Activated naive CD8-positive, alpha-beta T cell (primary cell): Measurements from ENCODE around the gene GLIPR1L1.
A peak's percentile ranks its signal among the peaks of the same experiment; 100 is the strongest.
"Not testable (repeated sequence)": the region's sequence is repeated elsewhere in the genome, so short reads cannot be mapped to it uniquely, and the experiment has no call there.

Experiments used
- H3K27ac Mint-ChIP-seq: one replicate; pipeline ENCODE4 v1.8.0; 2021; ENCODE audit warnings: mixed read lengths
- H3K27me3 Mint-ChIP-seq: one replicate; pipeline ENCODE4 v1.8.0; 2021; ENCODE audit warnings: mixed read lengths
- H3K36me3 Mint-ChIP-seq: one replicate; pipeline ENCODE4 v1.8.0; 2021; ENCODE audit warnings: mixed read lengths
- H3K4me1 Mint-ChIP-seq: one replicate; pipeline ENCODE4 v1.8.0; 2021; ENCODE audit warnings: low read depth, mixed read lengths
- H3K4me3 Mint-ChIP-seq: one replicate; pipeline ENCODE4 v1.8.0; 2021; ENCODE audit warnings: mild to moderate bottlenecking, mixed read lengths
- H3K9me3 Mint-ChIP-seq: one replicate; pipeline ENCODE4 v1.8.0; 2021; ENCODE audit warnings: low read depth, mixed read lengths

Gene GLIPR1L1

DNA sequence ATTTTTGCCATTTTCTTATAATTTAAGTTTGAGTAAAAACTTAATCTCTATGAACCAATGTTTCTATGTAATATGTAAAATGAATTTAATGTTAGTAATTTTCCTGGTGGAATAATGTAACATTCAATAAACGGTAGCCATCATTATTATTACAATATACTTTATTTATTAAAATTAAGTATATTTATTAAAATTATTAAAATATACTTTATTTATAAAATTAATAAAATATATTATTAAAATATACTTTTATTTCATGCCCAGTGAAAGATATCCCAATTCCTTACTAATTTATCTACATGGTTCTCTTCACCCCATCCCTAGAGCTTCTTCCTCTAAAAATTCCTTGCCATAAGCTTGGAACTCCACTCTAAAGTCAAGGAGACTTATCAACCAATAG is 6.8 kb upstream of the GLIPR1L1 start:
- Mint-ChIP-seq H3K36me3 (no peaks in the 10 kb centered on the region), H3K9me3 (no peaks in the 10 kb centered on the region), H3K4me3 (no peak overlapping the region), H3K27me3 (peaks cover 24% of the 10 kb centered on the region), H3K27ac (no peak overlapping the region), H3K4me1 (peaks cover 10% of the 10 kb centered on the region)

GRCh38 chr12:75329918-75330826 is 4.3 kb upstream of the GLIPR1L1 start, which contains the start of gene CAPS2:
TSS of gene CAPS2 (minus strand) at chr12:75330324. CDS start at chr12:75326498, 3,826 bp downstream.
- Mint-ChIP-seq H3K4me3 (peak within 1 kb of the TSS; percentile 87), H3K27me3 (peaks cover 36% of the 10 kb centered on the region), H3K4me1 (peaks cover 22% of the 10 kb centered on the region), H3K9me3 (no peaks in the 10 kb centered on the region), H3K36me3 (no peaks in the 10 kb centered on the region), H3K27ac (no peak within 1 kb of the TSS)

- no peak overlapping the region for H3K4me3 Mint-ChIP-seq
- H3K9me3 Mint-ChIP-seq = no peaks in the 10 kb centered on the region
- peaks cover 16% of the 10 kb centered on the region for H3K27me3 Mint-ChIP-seq
- H3K36me3 Mint-ChIP-seq = no peaks in the 10 kb centered on the region
- H3K4me1 Mint-ChIP-seq = peaks cover 18% of the 10 kb centered on the region
- H3K27ac Mint-ChIP-seq = no peak overlapping the region
Measured at GRCh38 chr12:75337905-75338304, 3.4 kb downstream of the GLIPR1L1 start.

GRCh38 chr12:75341873-75342272 is 7.4 kb downstream of the GLIPR1L1 start:
- no peak overlapping the region for H3K27ac Mint-ChIP-seq
- no peaks in the 10 kb centered on the region for H3K9me3 Mint-ChIP-seq

GRCh38 chr12:75345531-75345930 is 11.1 kb downstream of the GLIPR1L1 start:
- Mint-ChIP-seq H3K4me3 (no peak overlapping the region), H3K9me3 (no peaks in the 10 kb centered on the region)

More at GRCh38 chr12:75341873-75342272, 7.4 kb downstream of the GLIPR1L1 start:
- Mint-ChIP-seq H3K4me1 (peaks cover 9% of the 10 kb centered on the region), H3K4me3 (no peak overlapping the region), H3K36me3 (no peaks in the 10 kb centered on the region), H3K27me3 (peaks cover 3% of the 10 kb centered on the region)

GRCh38 chr12:75346215-75346614 is 11.7 kb downstream of the GLIPR1L1 start:
- H3K9me3 Mint-ChIP-seq, H3K27ac Mint-ChIP-seq, H3K4me3 Mint-ChIP-seq, H3K27me3 Mint-ChIP-seq, H3K4me1 Mint-ChIP-seq, H3K36me3 Mint-ChIP-seq: not testable (repeated sequence)

More at GRCh38 chr12:75345531-75345930, 11.1 kb downstream of the GLIPR1L1 start:
- H3K4me1 Mint-ChIP-seq = peaks cover 3% of the 10 kb centered on the region
- no peaks in the 10 kb centered on the region for H3K36me3 Mint-ChIP-seq
- H3K27me3 Mint-ChIP-seq = peaks cover 3% of the 10 kb centered on the region
- H3K27ac Mint-ChIP-seq = no peak overlapping the region

GRCh38 chr12:75349946-75350345 is 15.5 kb downstream of the GLIPR1L1 start:
- peaks cover 9% of the 10 kb centered on the region for H3K36me3 Mint-ChIP-seq
- peaks cover 3% of the 10 kb centered on the region for H3K4me1 Mint-ChIP-seq
- peaks cover 4% of the 10 kb centered on the region for H3K9me3 Mint-ChIP-seq
- no peak overlapping the region for H3K4me3 Mint-ChIP-seq
- no peaks in the 10 kb centered on the region for H3K27me3 Mint-ChIP-seq
- H3K27ac Mint-ChIP-seq = no peak overlapping the region

DNA sequence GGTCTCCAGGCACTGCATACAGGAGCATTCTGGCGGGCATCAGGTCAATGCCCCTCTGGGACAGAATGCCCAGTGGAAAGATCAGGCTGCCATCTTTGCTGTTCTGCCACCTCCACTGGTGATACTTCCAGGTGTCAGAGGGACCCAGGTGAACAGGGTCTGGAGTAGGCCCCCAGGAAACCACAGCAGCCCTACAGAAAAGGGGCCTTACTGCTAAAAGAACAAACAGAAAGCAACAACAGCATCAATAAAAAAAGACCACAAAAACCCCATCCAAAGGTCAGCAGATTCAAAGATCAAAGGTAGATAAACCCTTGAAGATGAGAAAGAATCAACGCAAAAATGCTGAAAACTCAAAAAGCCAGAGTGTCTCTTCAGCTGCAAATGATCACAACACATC is 15.9 kb downstream of the GLIPR1L1 start:
- Mint-ChIP-seq H3K27ac (no peak overlapping the region), H3K36me3 (peaks cover 12% of the 10 kb centered on the region), H3K9me3 (peaks cover 4% of the 10 kb centered on the region), H3K4me3 (no peak overlapping the region), H3K4me1 (peaks cover 3% of the 10 kb centered on the region), H3K27me3 (no peaks in the 10 kb centered on the region)

GRCh38 chr12:75354011-75354410 is 19.5 kb downstream of the GLIPR1L1 start:
- Mint-ChIP-seq H3K27ac (no peak overlapping the region), H3K4me1 (no peaks in the 10 kb centered on the region), H3K9me3 (peaks cover 4% of the 10 kb centered on the region), H3K4me3 (no peak overlapping the region), H3K36me3 (peaks cover 12% of the 10 kb centered on the region), H3K27me3 (no peaks in the 10 kb centered on the region)

- Mint-ChIP-seq H3K27me3 (no peaks in the 10 kb centered on the region), H3K36me3 (no peaks in the 10 kb centered on the region), H3K4me1 (peaks cover 9% of the 10 kb centered on the region), H3K4me3 (no peak overlapping the region), H3K9me3 (no peaks in the 10 kb centered on the region), H3K27ac (no peak overlapping the region)
Measured at GRCh38 chr12:75360920-75361319, 26.4 kb downstream of the GLIPR1L1 start.

GRCh38 chr12:75361408-75361807 is 26.9 kb downstream of the GLIPR1L1 start:
- peaks cover 10% of the 10 kb centered on the region for H3K4me1 Mint-ChIP-seq
- no peak overlapping the region for H3K4me3 Mint-ChIP-seq
- no peaks in the 10 kb centered on the region for H3K27me3 Mint-ChIP-seq
- H3K36me3 Mint-ChIP-seq = no peaks in the 10 kb centered on the region
- no peak overlapping the region for H3K27ac Mint-ChIP-seq
- H3K9me3 Mint-ChIP-seq = no peaks in the 10 kb centered on the region

- Mint-ChIP-seq H3K4me3 (no peak overlapping the region), H3K27me3 (no peaks in the 10 kb centered on the region), H3K27ac (no peak overlapping the region), H3K36me3 (no peaks in the 10 kb centered on the region), H3K4me1 (peaks cover 10% of the 10 kb centered on the region), H3K9me3 (no peaks in the 10 kb centered on the region)
Measured at GRCh38 chr12:75364919-75365318, 30.4 kb downstream of the GLIPR1L1 start.

- Mint-ChIP-seq H3K4me3 (no peak overlapping the region), H3K9me3 (no peaks in the 10 kb centered on the region), H3K27ac (no peak overlapping the region), H3K4me1 (peaks cover 2% of the 10 kb centered on the region), H3K27me3 (no peaks in the 10 kb centered on the region), H3K36me3 (no peaks in the 10 kb centered on the region)
Measured at GRCh38 chr12:75366629-75367028, 32.2 kb downstream of the GLIPR1L1 start.

GRCh38 chr12:75374971-75375370 is 40.5 kb downstream of the GLIPR1L1 start:
- no peaks in the 10 kb centered on the region for H3K4me1 Mint-ChIP-seq
- H3K27ac Mint-ChIP-seq = no peak overlapping the region
- peaks cover 8% of the 10 kb centered on the region for H3K36me3 Mint-ChIP-seq
- no peak overlapping the region for H3K4me3 Mint-ChIP-seq
- no peaks in the 10 kb centered on the region for H3K27me3 Mint-ChIP-seq
- no peaks in the 10 kb centered on the region for H3K9me3 Mint-ChIP-seq

DNA sequence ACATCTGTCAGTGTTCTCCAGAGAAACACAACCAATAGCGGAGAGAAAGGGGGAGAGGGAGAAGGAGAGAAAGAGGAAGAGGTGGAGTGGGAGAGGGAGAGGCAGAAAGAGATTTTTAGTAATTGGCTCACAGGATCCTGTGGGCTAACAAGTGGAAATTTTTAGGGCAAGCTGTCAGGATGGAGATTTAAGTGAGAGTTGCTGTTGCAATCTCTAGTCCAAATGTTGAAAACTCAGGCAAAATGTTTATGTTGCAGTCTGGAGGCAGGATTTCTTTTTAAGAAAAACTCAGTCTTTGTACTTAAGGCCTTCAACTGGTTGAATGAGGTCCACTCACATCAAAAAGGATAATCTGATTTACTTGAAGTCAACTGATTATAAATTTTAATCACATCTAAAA is 43.9 kb downstream of the GLIPR1L1 start:
- H3K4me1 Mint-ChIP-seq = no peaks in the 10 kb centered on the region
- H3K36me3 Mint-ChIP-seq = peaks cover 6% of the 10 kb centered on the region
- H3K4me3 Mint-ChIP-seq = no peak overlapping the region
- no peaks in the 10 kb centered on the region for H3K27me3 Mint-ChIP-seq
- H3K27ac Mint-ChIP-seq = no peak overlapping the region
- H3K9me3 Mint-ChIP-seq = no peaks in the 10 kb centered on the region

DNA sequence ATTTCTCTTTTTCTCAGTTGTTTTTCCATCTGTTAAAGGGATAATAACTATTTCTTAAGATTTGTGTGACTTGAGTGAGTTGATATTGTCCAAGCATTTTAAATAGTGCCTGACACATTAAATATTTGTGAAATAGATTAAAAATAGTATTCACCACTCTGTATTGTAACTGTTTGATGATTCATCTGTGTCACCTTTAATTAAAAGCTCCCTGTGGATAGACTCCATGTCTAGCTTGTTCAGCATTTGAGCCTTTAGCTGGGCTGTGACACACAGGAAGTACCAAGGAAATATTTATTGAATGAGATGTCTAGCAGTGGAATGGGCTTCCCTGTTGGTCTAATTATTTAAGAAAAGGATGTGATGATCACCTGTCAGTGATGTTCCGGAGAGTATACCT is 54.6 kb downstream of the GLIPR1L1 start:
- Mint-ChIP-seq H3K4me1 (peaks cover 41% of the 10 kb centered on the region), H3K27me3 (no peaks in the 10 kb centered on the region), H3K27ac (peak overlapping the region; percentile 46), H3K36me3 (no peaks in the 10 kb centered on the region), H3K4me3 (no peak overlapping the region), H3K9me3 (peaks cover 5% of the 10 kb centered on the region)
